Measurements from ENCODE around the gene PSMA2. TPM values are rescaled to one million over a fixed set of nuclear protein-coding genes. Genes with fewer than 3 reads are reported as not detected.

The PSMA2 gene
- total and polyA plus RNA-seq, 4 donors: 24.8 to 221 (median 73.8) TPM

DNA sequence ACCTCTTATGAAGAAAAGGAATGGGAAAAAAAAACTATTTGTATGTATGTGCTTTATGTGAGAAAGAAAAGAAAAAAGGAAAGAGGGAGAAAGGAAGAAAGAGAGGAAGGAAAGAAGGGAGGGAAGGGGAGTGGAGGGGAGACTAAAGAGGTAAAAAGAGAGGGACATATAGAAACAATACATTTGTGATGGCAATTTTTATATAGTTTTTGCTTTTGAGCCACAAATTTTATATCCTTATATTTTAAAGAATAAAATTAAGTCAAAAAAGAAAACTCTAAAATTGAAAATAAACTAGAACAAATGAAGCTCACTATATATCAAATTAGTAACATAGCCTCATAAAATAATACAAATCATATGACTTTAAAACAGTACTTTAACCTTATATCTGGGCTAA, 31.1 kb downstream of the PSMA2 start:
- H3K27ac ChIP-seq (ENCODE audit: low read depth in 1 of 2, low read length in 2 of 2): no peak overlapping the region
- H3K4me3 ChIP-seq (ENCODE audit: low read depth in 1 of 3, low read length in 3 of 3): no peak overlapping the region
- H3K9ac ChIP-seq (ENCODE audit: low read depth in 1 of 2, low read length in 2 of 2): no peak overlapping the region
- no peak for TF ChIP-seq JUND (IDR thresholded peaks at IDR 0.05)
- TF ChIP-seq YY1 (IDR thresholded peaks at IDR 0.05): no peak
- TF ChIP-seq RXRA (IDR thresholded peaks at IDR 0.05): no peak
- TF ChIP-seq EGR1 (IDR thresholded peaks at IDR 0.05; ENCODE audit: low read depth in 2 of 2): no peak
- TF ChIP-seq GABPA (IDR thresholded peaks at IDR 0.05 in 1 of 2, conservative IDR thresholded peaks at IDR 0.05 in 1 of 2): no peak
- TF ChIP-seq FOXA1 (IDR thresholded peaks at IDR 0.05): no peak
- no peak for DNase-seq (ENCODE audit: low spot score)
- H3K27me3 ChIP-seq (ENCODE audit: control insufficient read depth in 4 of 4, insufficient read depth in 4 of 4, low read length in 3 of 4): no peaks in the 10 kb centered on the region
- peaks cover 0 to 13% (median 2%) of the 10 kb centered on the region in 4 donors for H3K9me3 ChIP-seq (ENCODE audit: control insufficient read depth in 4 of 4, low read length in 3 of 4)
- H3K36me3 ChIP-seq (ENCODE audit: control insufficient read depth in 4 of 4, insufficient read depth in 3 of 4, low read depth in 1 of 4, low read length in 3 of 4): no peaks in the 10 kb centered on the region
- H3K4me1 ChIP-seq (ENCODE audit: control insufficient read depth in 4 of 4, insufficient read depth in 4 of 4, low read length in 3 of 4): no peaks in the 10 kb centered on the region

DNA sequence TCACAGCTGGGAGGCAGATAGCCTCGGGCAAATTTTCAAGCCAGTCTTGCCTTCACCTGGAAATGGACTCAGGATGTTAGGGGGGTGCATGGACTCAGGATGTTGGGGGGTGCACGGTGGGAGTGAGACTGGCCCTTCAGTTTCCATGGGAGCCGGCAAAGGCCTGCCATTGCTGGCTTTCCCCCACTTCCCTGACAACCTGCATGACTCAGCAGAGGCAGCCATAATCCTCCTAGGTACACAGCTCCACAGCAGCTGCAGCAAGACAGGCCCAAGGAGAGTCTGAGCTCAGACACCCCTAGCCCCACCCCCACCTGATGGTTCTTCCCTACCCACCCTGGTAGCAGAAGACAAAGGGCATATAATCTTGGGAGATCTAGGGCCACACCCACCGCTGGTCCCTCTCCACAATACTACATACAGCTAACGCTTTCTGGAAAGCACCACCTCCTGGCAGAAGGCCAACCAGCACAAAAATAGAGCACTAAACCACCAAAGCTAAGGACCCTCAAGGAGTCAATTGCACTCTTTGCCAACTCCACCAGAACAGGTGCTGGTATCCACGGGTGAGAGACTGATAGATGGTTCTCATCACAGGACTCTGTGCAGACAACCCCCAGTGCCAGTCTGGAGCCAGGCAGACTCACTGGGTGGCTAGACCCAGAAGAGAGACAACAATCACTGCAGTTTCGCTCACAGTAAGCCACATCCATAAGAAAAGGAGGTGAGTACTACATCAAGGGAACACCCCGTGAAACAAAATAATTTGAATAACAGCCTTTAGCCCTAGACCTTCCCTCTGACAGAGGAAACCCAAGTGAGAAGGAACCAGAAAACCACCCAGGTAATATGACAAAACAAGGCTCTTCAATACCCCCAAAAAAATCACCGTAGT, 38.4 kb downstream of the PSMA2 start:
- 89% methylated on average over 9 of the region's 9 CpGs for WGBS
- peaks cover 0 to 5% (median 2%) of the 10 kb centered on the region in 4 donors for H3K36me3 ChIP-seq (ENCODE audit: control insufficient read depth in 4 of 4, insufficient read depth in 3 of 4, low read depth in 1 of 4, low read length in 3 of 4)

DNA sequence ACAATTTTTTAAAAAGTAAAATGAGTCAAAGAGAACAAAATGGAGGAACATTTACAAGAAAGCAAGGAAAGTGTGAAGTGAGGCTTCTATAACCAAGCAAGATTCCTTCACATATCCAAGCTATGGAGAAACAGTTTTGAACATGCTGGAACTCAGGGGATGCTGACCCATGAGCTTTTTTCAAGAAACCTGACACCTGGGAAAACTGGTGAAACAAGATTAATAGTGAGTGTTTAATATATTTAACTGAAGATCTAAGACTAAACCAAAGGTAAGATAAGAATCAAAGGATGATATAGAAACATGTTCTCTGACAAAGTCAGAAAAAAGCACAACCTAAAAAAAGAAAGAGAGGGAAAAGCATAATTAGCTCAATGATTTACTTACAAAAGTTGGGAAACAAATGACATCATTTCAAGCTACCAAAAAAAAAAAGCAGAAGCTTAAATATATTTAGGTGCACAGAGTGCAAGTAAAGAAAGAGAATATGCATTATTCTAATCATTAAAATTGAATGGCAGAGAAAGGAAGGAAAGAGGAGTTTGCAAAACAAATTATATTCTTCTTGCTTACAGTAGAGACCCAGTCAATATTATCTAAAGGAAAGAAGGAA, 45.0 kb downstream of the PSMA2 start:
- TF ChIP-seq HNF4A (conservative IDR thresholded peaks at IDR 0.05) (no peak), GABPA (IDR thresholded peaks at IDR 0.05 in 1 of 2, conservative IDR thresholded peaks at IDR 0.05 in 1 of 2) (no peak), FOXA1 (IDR thresholded peaks at IDR 0.05) (no peak), YY1 (IDR thresholded peaks at IDR 0.05) (no peak), EGR1 (IDR thresholded peaks at IDR 0.05; ENCODE audit: low read depth in 2 of 2) (no peak), FOXA2 (IDR thresholded peaks at IDR 0.05) (no peak)
- TF ChIP-seq, protein P1, sequence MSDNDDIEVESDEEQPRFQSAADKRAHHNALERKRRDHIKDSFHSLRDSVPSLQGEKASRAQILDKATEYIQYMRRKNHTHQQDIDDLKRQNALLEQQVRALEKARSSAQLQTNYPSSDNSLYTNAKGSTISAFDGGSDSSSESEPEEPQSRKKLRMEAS (IDR thresholded peaks at IDR 0.05): no peak
- no peaks in the 10 kb centered on the region for H3K27me3 ChIP-seq (ENCODE audit: control insufficient read depth in 4 of 4, insufficient read depth in 4 of 4, low read length in 3 of 4)
- no peak overlapping the region for H3K4me3 ChIP-seq (ENCODE audit: low read depth in 1 of 3, low read length in 3 of 3)
- H3K4me1 ChIP-seq (ENCODE audit: control insufficient read depth in 4 of 4, insufficient read depth in 4 of 4, low read length in 3 of 4): peaks cover 0 to 26% (median 15%) of the 10 kb centered on the region in 4 donors
- H3K9me3 ChIP-seq (ENCODE audit: control insufficient read depth in 4 of 4, low read length in 3 of 4): peaks cover 0 to 5% (median under 1%) of the 10 kb centered on the region in 4 donors
- no peak for DNase-seq (ENCODE audit: low spot score)
- peaks cover 0 to 3% (median 0%) of the 10 kb centered on the region in 4 donors for H3K36me3 ChIP-seq (ENCODE audit: control insufficient read depth in 4 of 4, insufficient read depth in 3 of 4, low read depth in 1 of 4, low read length in 3 of 4)
- H3K9ac ChIP-seq (ENCODE audit: low read depth in 1 of 2, low read length in 2 of 2): peak overlapping the region in 1 of 2 donors; percentile 66
- H3K27ac ChIP-seq (ENCODE audit: low read depth in 1 of 2, low read length in 2 of 2): peak overlapping the region; percentile 81 to 95

More for the DNA sequence above, 38.4 kb downstream of the PSMA2 start:
- H3K27me3 ChIP-seq (ENCODE audit: control insufficient read depth in 4 of 4, insufficient read depth in 4 of 4, low read length in 3 of 4): no peaks in the 10 kb centered on the region
- peaks cover 3 to 19% (median 10%) of the 10 kb centered on the region in 4 donors for H3K9me3 ChIP-seq (ENCODE audit: control insufficient read depth in 4 of 4, low read length in 3 of 4)
- no peak overlapping the region for H3K9ac ChIP-seq (ENCODE audit: low read depth in 1 of 2, low read length in 2 of 2)
- no peak overlapping the region for H3K27ac ChIP-seq (ENCODE audit: low read depth in 1 of 2, low read length in 2 of 2)
- DNase-seq (ENCODE audit: low spot score): no peak
- TF ChIP-seq SP1 (IDR thresholded peaks at IDR 0.05): no peak
- TF ChIP-seq HNF4A (conservative IDR thresholded peaks at IDR 0.05): no peak
- TF ChIP-seq, protein P2, sequence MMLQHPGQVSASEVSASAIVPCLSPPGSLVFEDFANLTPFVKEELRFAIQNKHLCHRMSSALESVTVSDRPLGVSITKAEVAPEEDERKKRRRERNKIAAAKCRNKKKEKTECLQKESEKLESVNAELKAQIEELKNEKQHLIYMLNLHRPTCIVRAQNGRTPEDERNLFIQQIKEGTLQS (IDR thresholded peaks at IDR 0.05): no peak
- TF ChIP-seq, protein P3, sequence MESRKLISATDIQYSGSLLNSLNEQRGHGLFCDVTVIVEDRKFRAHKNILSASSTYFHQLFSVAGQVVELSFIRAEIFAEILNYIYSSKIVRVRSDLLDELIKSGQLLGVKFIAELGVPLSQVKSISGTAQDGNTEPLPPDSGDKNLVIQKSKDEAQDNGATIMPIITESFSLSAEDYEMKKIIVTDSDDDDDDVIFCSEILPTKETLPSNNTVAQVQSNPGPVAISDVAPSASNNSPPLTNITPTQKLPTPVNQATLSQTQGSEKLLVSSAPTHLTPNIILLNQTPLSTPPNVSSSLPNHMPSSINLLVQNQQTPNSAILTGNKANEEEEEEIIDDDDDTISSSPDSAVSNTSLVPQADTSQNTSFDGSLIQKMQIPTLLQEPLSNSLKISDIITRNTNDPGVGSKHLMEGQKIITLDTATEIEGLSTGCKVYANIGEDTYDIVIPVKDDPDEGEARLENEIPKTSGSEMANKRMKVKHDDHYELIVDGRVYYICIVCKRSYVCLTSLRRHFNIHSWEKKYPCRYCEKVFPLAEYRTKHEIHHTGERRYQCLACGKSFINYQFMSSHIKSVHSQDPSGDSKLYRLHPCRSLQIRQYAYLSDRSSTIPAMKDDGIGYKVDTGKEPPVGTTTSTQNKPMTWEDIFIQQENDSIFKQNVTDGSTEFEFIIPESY (IDR thresholded peaks at IDR 0.05): no peak
- no peak for TF ChIP-seq EGR1 (IDR thresholded peaks at IDR 0.05; ENCODE audit: low read depth in 2 of 2)
- TF ChIP-seq FOXA2 (IDR thresholded peaks at IDR 0.05): no peak
- no peak for TF ChIP-seq GABPA (IDR thresholded peaks at IDR 0.05 in 1 of 2, conservative IDR thresholded peaks at IDR 0.05 in 1 of 2)
- no peak for TF ChIP-seq JUND (IDR thresholded peaks at IDR 0.05)
- no peak for TF ChIP-seq FOXA1 (IDR thresholded peaks at IDR 0.05)
- no peak for TF ChIP-seq YY1 (IDR thresholded peaks at IDR 0.05)
- peaks cover 0 to 9% (median 5%) of the 10 kb centered on the region in 4 donors for H3K4me1 ChIP-seq (ENCODE audit: control insufficient read depth in 4 of 4, insufficient read depth in 4 of 4, low read length in 3 of 4)
- H3K4me3 ChIP-seq (ENCODE audit: low read depth in 1 of 3, low read length in 3 of 3): peak overlapping the region in 2 of 3 donors; percentile 12 to 21
